GM12891 (cell line): Measurements from ENCODE around the gene UGT1A8.
A peak's percentile ranks its signal among the peaks of the same experiment; 100 is the strongest.
"Not testable (repeated sequence)": the region's sequence is repeated elsewhere in the genome, so short reads cannot be mapped to it uniquely, and the experiment has no call there.

Experiments used
- DNase-seq: peaks from one replicate; pipeline ENCODE4 v3.0.0; 2011; ENCODE audit warnings: low spot score; ENCODE audit not compliant: insufficient read length
- FAIRE-seq: peaks from 2 replicates; lab custom pipeline; 2011; peaks lifted over from hg19 to GRCh38; lab: Jason Lieb, UNC
- PAX5 ChIP-seq: IDR thresholded peaks from 2 replicates; pipeline ENCODE4 v1.6.1; 2011; ENCODE audit warnings: low read length, moderate library complexity, mild to moderate bottlenecking; ENCODE audit not compliant: insufficient read depth, severe bottlenecking
- POLR2A ChIP-seq: IDR thresholded peaks from 2 replicates; pipeline ENCODE4 v1.6.1; 2011; ENCODE audit warnings: low read depth, low read length, control low read depth
- POLR2AphosphoS5 ChIP-seq: IDR thresholded peaks from 2 replicates; pipeline ENCODE4 v1.6.1; 2011; ENCODE audit warnings: low read depth, low read length, control low read depth
- POU2F2 ChIP-seq: IDR thresholded peaks from 2 replicates; pipeline ENCODE4 v1.6.1; 2011; ENCODE audit warnings: low read depth, mild to moderate bottlenecking, control low read depth, low read length, moderate library complexity
- SPI1 ChIP-seq: IDR thresholded peaks from 2 replicates; pipeline ENCODE4 v1.6.1; 2011; ENCODE audit warnings: low read depth, low read length, control low read depth
- TAF1 ChIP-seq: IDR thresholded peaks from 2 replicates; pipeline ENCODE4 v1.6.1; 2011; ENCODE audit warnings: low read depth, low read length, control low read depth

The UGT1A8 gene

GRCh38 chr2:233639860-233640259 lies 22.4 kb downstream of the UGT1A8 start:
- no peak for TF ChIP-seq POLR2AphosphoS5
- peak; percentile 21; the same call in 1 of the 2 replicates for TF ChIP-seq SPI1
- no peak for DNase-seq
- no peak for FAIRE-seq

- FAIRE-seq (no peak), DNase-seq (no peak)
- no peak for TF ChIP-seq POU2F2
- TF ChIP-seq POLR2A: no peak
- no peak for TF ChIP-seq SPI1
- TF ChIP-seq PAX5: no peak
- TF ChIP-seq POLR2AphosphoS5: no peak
- no peak for TF ChIP-seq TAF1
These were observed 25.7 kb downstream of the UGT1A8 start for GRCh38 chr2:233643128-233643527.

- not testable (repeated sequence) for FAIRE-seq, DNase-seq
These were observed 28.6 kb downstream of the UGT1A8 start for GRCh38 chr2:233646033-233646432.

- FAIRE-seq (no peak), DNase-seq (no peak)
- TF ChIP-seq SPI1: no peak
- no peak for TF ChIP-seq POLR2A
- no peak for TF ChIP-seq PAX5
- TF ChIP-seq POLR2AphosphoS5: no peak
- no peak for TF ChIP-seq POU2F2
- no peak for TF ChIP-seq TAF1
These were observed 33.5 kb downstream of the UGT1A8 start for GRCh38 chr2:233650981-233651380.

GRCh38 chr2:233651430-233651829 lies 34.0 kb downstream of the UGT1A8 start:
- TF ChIP-seq POLR2A (no peak), TAF1 (no peak), PAX5 (no peak), POLR2AphosphoS5 (no peak), POU2F2 (no peak), SPI1 (no peak)
- FAIRE-seq: no peak
- no peak for DNase-seq

GRCh38 chr2:233654501-233654900 lies 37.1 kb downstream of the UGT1A8 start:
- TF ChIP-seq POLR2AphosphoS5: no peak
- no peak for TF ChIP-seq POLR2A
- DNase-seq: no peak
- no peak for FAIRE-seq

GRCh38 chr2:233655043-233655442 lies 37.6 kb downstream of the UGT1A8 start:
- FAIRE-seq: no peak
- no peak for DNase-seq
- TF ChIP-seq TAF1: no peak
- no peak for TF ChIP-seq POLR2A
- no peak for TF ChIP-seq PAX5
- no peak for TF ChIP-seq POLR2AphosphoS5
- TF ChIP-seq POU2F2: no peak
- TF ChIP-seq SPI1: no peak

GRCh38 chr2:233655943-233656342 lies 38.5 kb downstream of the UGT1A8 start:
- DNase-seq: not testable (repeated sequence)
- FAIRE-seq: peak; percentile 86

- no peak for FAIRE-seq
- TF ChIP-seq POU2F2 (no peak), POLR2A (no peak), SPI1 (no peak), POLR2AphosphoS5 (no peak), TAF1 (no peak), PAX5 (no peak)
- no peak for DNase-seq
These were observed 39.0 kb downstream of the UGT1A8 start for GRCh38 chr2:233656443-233656842.

GRCh38 chr2:233658610-233659009 lies 41.2 kb downstream of the UGT1A8 start:
- DNase-seq: no peak
- TF ChIP-seq POLR2AphosphoS5: no peak
- TF ChIP-seq SPI1: no peak
- TF ChIP-seq TAF1: no peak
- no peak for TF ChIP-seq POLR2A
- TF ChIP-seq PAX5: no peak
- TF ChIP-seq POU2F2: no peak
- no peak for FAIRE-seq

- DNase-seq (no peak), FAIRE-seq (no peak)
- TF ChIP-seq SPI1 (no peak), POLR2A (no peak), POU2F2 (no peak), POLR2AphosphoS5 (no peak), PAX5 (no peak), TAF1 (no peak)
These were observed 46.5 kb downstream of the UGT1A8 start for GRCh38 chr2:233663911-233664310.
